Measurements from ENCODE around the gene TMEM201. TPM values are rescaled to one million over a fixed set of nuclear protein-coding genes. Genes with fewer than 3 reads are reported as not detected.

Gene TMEM201, protein sequence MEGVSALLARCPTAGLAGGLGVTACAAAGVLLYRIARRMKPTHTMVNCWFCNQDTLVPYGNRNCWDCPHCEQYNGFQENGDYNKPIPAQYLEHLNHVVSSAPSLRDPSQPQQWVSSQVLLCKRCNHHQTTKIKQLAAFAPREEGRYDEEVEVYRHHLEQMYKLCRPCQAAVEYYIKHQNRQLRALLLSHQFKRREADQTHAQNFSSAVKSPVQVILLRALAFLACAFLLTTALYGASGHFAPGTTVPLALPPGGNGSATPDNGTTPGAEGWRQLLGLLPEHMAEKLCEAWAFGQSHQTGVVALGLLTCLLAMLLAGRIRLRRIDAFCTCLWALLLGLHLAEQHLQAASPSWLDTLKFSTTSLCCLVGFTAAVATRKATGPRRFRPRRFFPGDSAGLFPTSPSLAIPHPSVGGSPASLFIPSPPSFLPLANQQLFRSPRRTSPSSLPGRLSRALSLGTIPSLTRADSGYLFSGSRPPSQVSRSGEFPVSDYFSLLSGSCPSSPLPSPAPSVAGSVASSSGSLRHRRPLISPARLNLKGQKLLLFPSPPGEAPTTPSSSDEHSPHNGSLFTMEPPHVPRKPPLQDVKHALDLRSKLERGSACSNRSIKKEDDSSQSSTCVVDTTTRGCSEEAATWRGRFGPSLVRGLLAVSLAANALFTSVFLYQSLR
- 1.9 and 7.3 TPM in 2 replicates for total RNA-seq (ENCODE audit: low replicate concordance)

- TF ChIP-seq EZH2phosphoT487 (IDR thresholded peaks at IDR 0.05) (no peak), CTCF (IDR thresholded peaks at IDR 0.05) (peak; percentile 81), EZH2 (IDR thresholded peaks at IDR 0.05) (no peak)
- Mint-ChIP-seq H3K27ac (peak within 1 kb of the TSS; percentile 25), H3K36me3 (peaks cover 4% of the 10 kb centered on the region), H3K27me3 (ENCODE audit: insufficient read depth, low read depth) (peaks cover 8% of the 10 kb centered on the region), H3K4me3 (peak within 1 kb of the TSS; percentile 93), H3K9me3 (no peaks in the 10 kb centered on the region), H3K4me1 (peaks cover 41% of the 10 kb centered on the region)
- no peaks in the 10 kb centered on the region for H3K27me3 ChIP-seq
- peak within 1 kb of the TSS; percentile 15 for H3K9ac ChIP-seq
- no peaks in the 10 kb centered on the region for H3K36me3 ChIP-seq
- H3K27ac ChIP-seq, result no peak within 1 kb of the TSS
- H4K20me1 ChIP-seq (ENCODE audit: low read depth), result peaks cover 44% of the 10 kb centered on the region
- peaks cover 39% of the 10 kb centered on the region for H3K4me1 ChIP-seq
- peaks cover 44% of the 10 kb centered on the region for H3K79me2 ChIP-seq (ENCODE audit: low read depth)
- peak within 1 kb of the TSS; percentile 35 for H2AFZ ChIP-seq (replicated peaks)
- no peaks in the 10 kb centered on the region for H3K9me3 ChIP-seq (ENCODE audit: low read depth)
- H3K4me3 ChIP-seq, result peak within 1 kb of the TSS; percentile 59
- peaks cover 44% of the 10 kb centered on the region for H3F3A ChIP-seq (ENCODE audit: low read depth)
- peak; percentile 97 for DNase-seq (ENCODE audit: low spot score)
- H3K4me2 ChIP-seq, result peak within 1 kb of the TSS; percentile 90
Measured at GRCh38 chr1:9588551-9589143, at the start of gene TMEM201. Gene TMEM201, plus strand, starts transcription at chr1:9588911. Its CDS starts 20 bp downstream, at chr1:9588931.

DNA sequence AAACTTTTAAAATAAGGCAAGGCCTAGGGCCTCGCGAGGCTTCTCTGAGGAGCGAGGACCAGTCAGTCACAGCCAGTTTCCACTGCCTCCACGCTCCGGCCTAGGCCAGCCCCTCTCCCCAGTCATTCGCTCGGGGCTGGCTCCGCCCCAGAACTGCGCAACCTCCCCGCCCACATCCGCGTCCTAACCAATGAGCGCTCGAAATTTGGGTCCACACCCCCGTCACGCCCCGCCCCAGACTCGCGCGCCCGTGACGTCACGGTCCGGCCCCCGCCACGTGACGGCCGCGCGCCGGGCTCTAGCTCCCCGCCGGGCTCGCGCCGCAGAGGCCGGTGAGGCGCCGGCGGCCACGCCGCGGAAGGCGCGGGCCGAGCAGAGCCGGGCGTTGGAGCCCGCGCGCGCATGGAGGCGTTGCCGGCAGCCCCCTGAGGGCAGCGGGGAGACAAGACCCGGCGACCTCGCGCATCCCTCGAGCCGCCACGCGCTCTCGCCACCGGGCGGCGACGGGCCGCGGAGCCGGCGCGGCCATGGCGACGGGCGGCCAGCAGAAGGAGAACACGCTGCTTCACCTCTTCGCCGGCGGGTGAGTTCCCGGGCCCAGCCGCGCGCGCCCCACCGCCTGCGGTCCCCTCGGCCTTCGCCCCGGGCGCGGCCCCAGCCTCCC, 49.4 kb upstream of the TMEM201 start, which contains the start of gene SLC25A33:
Gene SLC25A33 (plus strand): TSS at position 301 of the 664 bp plus-strand sequence. CDS start 227 bp downstream, at position 528.
- H3K27ac Mint-ChIP-seq, result peak within 1 kb of the TSS; percentile 88
- peak within 1 kb of the TSS; percentile 69 for H2AFZ ChIP-seq (replicated peaks)
- H3K36me3 Mint-ChIP-seq, result peaks cover 5% of the 10 kb centered on the region
- peaks cover 47% of the 10 kb centered on the region for H3K79me2 ChIP-seq (ENCODE audit: low read depth)
- H3K9me3 Mint-ChIP-seq, result peaks cover 4% of the 10 kb centered on the region
- no peaks in the 10 kb centered on the region for H3K27me3 ChIP-seq
- H4K20me1 ChIP-seq (ENCODE audit: low read depth), result peaks cover 22% of the 10 kb centered on the region
- no peaks in the 10 kb centered on the region for H3K9me3 ChIP-seq (ENCODE audit: low read depth)
- H3K27me3 Mint-ChIP-seq (ENCODE audit: insufficient read depth, low read depth), result no peaks in the 10 kb centered on the region
- peak within 1 kb of the TSS; percentile 85 for H3K4me2 ChIP-seq
- H3K4me3 ChIP-seq, result peak within 1 kb of the TSS; percentile 67
- no peak for TF ChIP-seq EZH2phosphoT487 (IDR thresholded peaks at IDR 0.05)
- peak; percentile 17 for TF ChIP-seq CTCF (IDR thresholded peaks at IDR 0.05)
- TF ChIP-seq EZH2 (IDR thresholded peaks at IDR 0.05), result no peak
- H3K4me1 Mint-ChIP-seq, result peaks cover 28% of the 10 kb centered on the region
- H3K4me1 ChIP-seq, result no peaks in the 10 kb centered on the region
- no peaks in the 10 kb centered on the region for H3K36me3 ChIP-seq
- peak within 1 kb of the TSS; percentile 96 for H3K4me3 Mint-ChIP-seq
- peak within 1 kb of the TSS; percentile 59 for H3K9ac ChIP-seq
- H3K27ac ChIP-seq, result peak within 1 kb of the TSS; percentile 57
- peaks cover 21% of the 10 kb centered on the region for H3F3A ChIP-seq (ENCODE audit: low read depth)
- peak; percentile 96 for DNase-seq (ENCODE audit: low spot score)

GRCh38 chr1:9539829-9540550, 48.7 kb upstream of the TMEM201 start:
- no peaks in the 10 kb centered on the region for H3K36me3 ChIP-seq
- H3K9me3 ChIP-seq (ENCODE audit: low read depth), result no peaks in the 10 kb centered on the region
- no peaks in the 10 kb centered on the region for H3K4me1 ChIP-seq
- H2AFZ ChIP-seq (replicated peaks), result peak overlapping the region; percentile 69
- H3K9ac ChIP-seq, result peak overlapping the region; percentile 59
- Mint-ChIP-seq H3K27me3 (ENCODE audit: insufficient read depth, low read depth) (no peaks in the 10 kb centered on the region), H3K4me3 (peak overlapping the region; percentile 96), H3K9me3 (peaks cover 2% of the 10 kb centered on the region), H3K4me1 (peaks cover 33% of the 10 kb centered on the region), H3K27ac (peak overlapping the region; percentile 88), H3K36me3 (peaks cover 5% of the 10 kb centered on the region)
- no peaks in the 10 kb centered on the region for H3K27me3 ChIP-seq
- H4K20me1 ChIP-seq (ENCODE audit: low read depth), result peaks cover 22% of the 10 kb centered on the region
- no peak for TF ChIP-seq EZH2 (IDR thresholded peaks at IDR 0.05)
- TF ChIP-seq CTCF (IDR thresholded peaks at IDR 0.05), result no peak
- no peak for TF ChIP-seq EZH2phosphoT487 (IDR thresholded peaks at IDR 0.05)
- peaks cover 21% of the 10 kb centered on the region for H3F3A ChIP-seq (ENCODE audit: low read depth)
- H3K4me3 ChIP-seq, result peak overlapping the region; percentile 67
- H3K79me2 ChIP-seq (ENCODE audit: low read depth), result peaks cover 54% of the 10 kb centered on the region
- H3K27ac ChIP-seq, result peak overlapping the region; percentile 57
- peak overlapping the region; percentile 85 for H3K4me2 ChIP-seq
- peak; percentile 82 for DNase-seq (ENCODE audit: low spot score)
